Coronary artery (tissue), 2 donors: Measurements from ENCODE around the gene RCL1.
"Not testable (repeated sequence)": the region's sequence is repeated elsewhere in the genome, so short reads cannot be mapped to it uniquely, and the experiment has no call there.

Experiments used
- DNase-seq: peaks from one replicate; pipeline ENCODE4 v3.0.0-alpha.2; 2017; ENCODE audit warnings: low spot score
- H3K27ac ChIP-seq, 2 donors: fragments of 200-600 bp; sonication (generic); one replicate each; pipeline ENCODE4 v1.5.1; 2016 to 2019
- H3K4me3 ChIP-seq: fragments of 200-600 bp; sonication (generic); 2 replicates; pipeline ENCODE4 v1.5.1; 2016; ENCODE audit warnings: mild to moderate bottlenecking, moderate library complexity
- CTCF ChIP-seq: fragments of 200-600 bp; sonication (generic); IDR thresholded peaks from one replicate; pipeline ENCODE4 v1.5.1; 2019; ENCODE audit warnings: antibody characterized with exemption

RCL1 gene

GRCh38 chr9:4768681-4769080, 24.1 kb upstream of the RCL1 start:
- DNase-seq, result no peak
- H3K27ac ChIP-seq, result no peak overlapping the region
- H3K4me3 ChIP-seq, result no peak overlapping the region
- no peak for TF ChIP-seq CTCF

- no peak for TF ChIP-seq CTCF
- no peak for DNase-seq
- Histone ChIP-seq H3K4me3 (no peak overlapping the region), H3K27ac (no peak overlapping the region)
These were observed 23.2 kb upstream of the RCL1 start for GRCh38 chr9:4769321-4770080.

- Histone ChIP-seq H3K27ac (no peak overlapping the region), H3K4me3 (no peak overlapping the region)
- TF ChIP-seq CTCF, result no peak
- no peak for DNase-seq
These were observed 21.0 kb upstream of the RCL1 start for GRCh38 chr9:4771788-4772187.

GRCh38 chr9:4774209-4774608, 18.5 kb upstream of the RCL1 start:
- no peak overlapping the region for H3K27ac ChIP-seq
- no peak for DNase-seq

GRCh38 chr9:4774958-4775357, 17.8 kb upstream of the RCL1 start:
- not testable (repeated sequence) for H3K27ac ChIP-seq, H3K4me3 ChIP-seq, DNase-seq

More at GRCh38 chr9:4774209-4774608, 18.5 kb upstream of the RCL1 start:
- no peak for TF ChIP-seq CTCF
- H3K4me3 ChIP-seq, result no peak overlapping the region

- TF ChIP-seq CTCF, result no peak
- Histone ChIP-seq H3K4me3 (no peak overlapping the region), H3K27ac (no peak overlapping the region)
- DNase-seq, result no peak
These were observed 12.1 kb upstream of the RCL1 start for GRCh38 chr9:4780651-4781050.

GRCh38 chr9:4781408-4781807, 11.3 kb upstream of the RCL1 start:
- no peak for TF ChIP-seq CTCF
- no peak overlapping the region for H3K4me3 ChIP-seq
- no peak for DNase-seq
- H3K27ac ChIP-seq, result no peak overlapping the region

- not testable (repeated sequence) for DNase-seq, H3K27ac ChIP-seq, H3K4me3 ChIP-seq
These were observed 9.6 kb upstream of the RCL1 start for GRCh38 chr9:4783191-4783590.
